ENCODE data around the gene ORM2. TPM values are rescaled to one million over a fixed set of nuclear protein-coding genes. Genes with fewer than 3 reads are reported as not detected.

The ORM2 gene
- total and polyA plus RNA-seq, 9 of the 15 experiments (the other 6 are each of a cell fraction or from before 2014, with no cell fraction given), result 0.98 TPM; not detected in 8

DNA sequence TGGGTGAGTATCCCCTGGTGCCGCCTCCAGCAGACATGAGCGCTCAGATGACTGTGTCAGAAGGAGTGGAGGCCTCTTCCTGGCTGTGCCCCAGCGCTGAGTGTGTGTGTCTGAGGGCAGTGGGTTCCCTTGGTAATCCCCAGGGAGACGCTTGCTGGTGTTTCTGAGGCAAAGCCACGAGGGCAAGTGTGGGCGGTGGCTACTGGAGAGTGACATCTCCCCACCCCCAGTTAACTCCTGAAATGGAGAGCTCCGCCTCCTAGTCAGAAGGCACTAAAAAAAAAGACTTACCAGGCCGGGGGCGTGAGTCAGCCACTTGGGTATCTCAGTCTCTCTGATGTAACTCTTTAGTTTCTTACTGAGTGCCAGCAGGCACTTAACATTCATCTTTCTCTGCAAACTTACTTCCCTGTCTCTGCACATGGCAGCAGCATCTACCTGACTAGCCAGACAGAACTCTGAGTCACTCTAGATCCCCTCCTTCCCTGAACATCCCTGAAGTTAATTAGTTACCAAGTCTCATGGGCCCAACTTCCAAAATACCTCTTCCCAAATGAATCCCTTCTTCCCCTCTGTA, 19.3 kb downstream of the ORM2 start (continued):
- TF ChIP-seq, protein P1, sequence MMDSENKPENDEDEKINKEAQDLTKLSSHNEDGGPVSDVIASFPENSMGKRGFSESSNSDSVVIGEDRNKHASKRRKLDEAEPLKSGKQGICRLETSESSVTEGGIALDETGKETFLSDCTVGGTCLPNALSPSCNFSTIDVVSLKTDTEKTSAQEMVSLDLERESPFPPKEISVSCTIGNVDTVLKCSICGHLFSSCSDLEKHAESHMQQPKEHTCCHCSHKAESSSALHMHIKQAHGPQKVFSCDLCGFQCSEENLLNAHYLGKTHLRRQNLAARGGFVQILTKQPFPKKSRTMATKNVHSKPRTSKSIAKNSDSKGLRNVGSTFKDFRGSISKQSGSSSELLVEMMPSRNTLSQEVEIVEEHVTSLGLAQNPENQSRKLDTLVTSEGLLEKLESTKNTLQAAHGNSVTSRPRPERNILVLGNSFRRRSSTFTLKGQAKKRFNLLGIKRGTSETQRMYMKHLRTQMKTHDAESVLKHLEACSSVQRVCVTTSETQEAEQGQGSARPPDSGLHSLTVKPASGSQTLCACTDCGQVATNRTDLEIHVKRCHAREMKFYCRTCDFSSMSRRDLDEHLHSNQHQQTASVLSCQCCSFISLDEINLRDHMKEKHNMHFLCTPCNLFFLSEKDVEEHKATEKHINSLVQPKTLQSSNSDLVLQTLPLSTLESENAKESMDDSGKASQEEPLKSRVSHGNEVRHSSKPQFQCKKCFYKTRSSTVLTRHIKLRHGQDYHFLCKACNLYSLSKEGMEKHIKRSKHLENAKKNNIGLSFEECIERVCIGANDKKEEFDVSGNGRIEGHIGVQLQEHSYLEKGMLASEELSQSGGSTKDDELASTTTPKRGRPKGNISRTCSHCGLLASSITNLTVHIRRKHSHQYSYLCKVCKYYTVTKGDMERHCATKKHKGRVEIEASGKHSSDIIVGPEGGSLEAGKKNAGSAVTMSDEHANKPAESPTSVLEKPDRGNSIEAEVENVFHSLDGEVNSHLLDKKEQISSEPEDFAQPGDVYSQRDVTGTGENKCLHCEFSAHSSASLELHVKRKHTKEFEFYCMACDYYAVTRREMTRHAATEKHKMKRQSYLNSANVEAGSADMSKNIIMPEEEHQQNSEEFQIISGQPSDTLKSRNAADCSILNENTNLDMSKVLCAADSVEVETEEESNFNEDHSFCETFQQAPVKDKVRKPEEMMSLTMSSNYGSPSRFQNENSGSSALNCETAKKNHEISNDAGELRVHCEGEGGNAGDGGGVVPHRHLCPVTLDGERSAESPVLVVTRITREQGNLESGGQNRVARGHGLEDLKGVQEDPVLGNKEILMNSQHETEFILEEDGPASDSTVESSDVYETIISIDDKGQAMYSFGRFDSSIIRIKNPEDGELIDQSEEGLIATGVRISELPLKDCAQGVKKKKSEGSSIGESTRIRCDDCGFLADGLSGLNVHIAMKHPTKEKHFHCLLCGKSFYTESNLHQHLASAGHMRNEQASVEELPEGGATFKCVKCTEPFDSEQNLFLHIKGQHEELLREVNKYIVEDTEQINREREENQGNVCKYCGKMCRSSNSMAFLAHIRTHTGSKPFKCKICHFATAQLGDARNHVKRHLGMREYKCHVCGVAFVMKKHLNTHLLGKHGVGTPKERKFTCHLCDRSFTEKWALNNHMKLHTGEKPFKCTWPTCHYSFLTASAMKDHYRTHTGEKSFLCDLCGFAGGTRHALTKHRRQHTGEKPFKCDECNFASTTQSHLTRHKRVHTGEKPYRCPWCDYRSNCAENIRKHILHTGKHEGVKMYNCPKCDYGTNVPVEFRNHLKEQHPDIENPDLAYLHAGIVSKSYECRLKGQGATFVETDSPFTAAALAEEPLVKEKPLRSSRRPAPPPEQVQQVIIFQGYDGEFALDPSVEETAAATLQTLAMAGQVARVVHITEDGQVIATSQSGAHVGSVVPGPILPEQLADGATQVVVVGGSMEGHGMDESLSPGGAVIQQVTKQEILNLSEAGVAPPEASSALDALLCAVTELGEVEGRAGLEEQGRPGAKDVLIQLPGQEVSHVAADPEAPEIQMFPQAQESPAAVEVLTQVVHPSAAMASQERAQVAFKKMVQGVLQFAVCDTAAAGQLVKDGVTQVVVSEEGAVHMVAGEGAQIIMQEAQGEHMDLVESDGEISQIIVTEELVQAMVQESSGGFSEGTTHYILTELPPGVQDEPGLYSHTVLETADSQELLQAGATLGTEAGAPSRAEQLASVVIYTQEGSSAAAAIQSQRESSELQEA (IDR thresholded peaks at IDR 0.05; ENCODE audit: low read depth), result no peak
- TF ChIP-seq RFX1 (IDR thresholded peaks at IDR 0.05), result peak; percentile 83
- TF ChIP-seq FOXA1 (IDR thresholded peaks at IDR 0.05; ENCODE audit: borderline replicate concordance), result no peak
- TF ChIP-seq CBX3 (IDR thresholded peaks at IDR 0.05; ENCODE audit: borderline replicate concordance in 1 of 2, low read length in 2 of 2), result no peak
- TF ChIP-seq FOSL1 (tag; conservative IDR thresholded peaks at IDR 0.05), result peak; percentile 67
- TF ChIP-seq, protein P2, sequence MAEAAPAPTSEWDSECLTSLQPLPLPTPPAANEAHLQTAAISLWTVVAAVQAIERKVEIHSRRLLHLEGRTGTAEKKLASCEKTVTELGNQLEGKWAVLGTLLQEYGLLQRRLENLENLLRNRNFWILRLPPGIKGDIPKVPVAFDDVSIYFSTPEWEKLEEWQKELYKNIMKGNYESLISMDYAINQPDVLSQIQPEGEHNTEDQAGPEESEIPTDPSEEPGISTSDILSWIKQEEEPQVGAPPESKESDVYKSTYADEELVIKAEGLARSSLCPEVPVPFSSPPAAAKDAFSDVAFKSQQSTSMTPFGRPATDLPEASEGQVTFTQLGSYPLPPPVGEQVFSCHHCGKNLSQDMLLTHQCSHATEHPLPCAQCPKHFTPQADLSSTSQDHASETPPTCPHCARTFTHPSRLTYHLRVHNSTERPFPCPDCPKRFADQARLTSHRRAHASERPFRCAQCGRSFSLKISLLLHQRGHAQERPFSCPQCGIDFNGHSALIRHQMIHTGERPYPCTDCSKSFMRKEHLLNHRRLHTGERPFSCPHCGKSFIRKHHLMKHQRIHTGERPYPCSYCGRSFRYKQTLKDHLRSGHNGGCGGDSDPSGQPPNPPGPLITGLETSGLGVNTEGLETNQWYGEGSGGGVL (CRISPR knock-in tag; IDR thresholded peaks at IDR 0.05), result no peak
- no peak for TF ChIP-seq ZNF444 (CRISPR knock-in tag; IDR thresholded peaks at IDR 0.05)
- TF ChIP-seq, protein P3, sequence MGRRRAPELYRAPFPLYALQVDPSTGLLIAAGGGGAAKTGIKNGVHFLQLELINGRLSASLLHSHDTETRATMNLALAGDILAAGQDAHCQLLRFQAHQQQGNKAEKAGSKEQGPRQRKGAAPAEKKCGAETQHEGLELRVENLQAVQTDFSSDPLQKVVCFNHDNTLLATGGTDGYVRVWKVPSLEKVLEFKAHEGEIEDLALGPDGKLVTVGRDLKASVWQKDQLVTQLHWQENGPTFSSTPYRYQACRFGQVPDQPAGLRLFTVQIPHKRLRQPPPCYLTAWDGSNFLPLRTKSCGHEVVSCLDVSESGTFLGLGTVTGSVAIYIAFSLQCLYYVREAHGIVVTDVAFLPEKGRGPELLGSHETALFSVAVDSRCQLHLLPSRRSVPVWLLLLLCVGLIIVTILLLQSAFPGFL (CRISPR knock-in tag; IDR thresholded peaks at IDR 0.05), result no peak
- no peak for TF ChIP-seq ZBTB17 (CRISPR knock-in tag; IDR thresholded peaks at IDR 0.05)
- no peak for TF ChIP-seq ESRRA (IDR thresholded peaks at IDR 0.05; ENCODE audit: borderline replicate concordance, low read depth)
- TF ChIP-seq PHF8 (IDR thresholded peaks at IDR 0.05; ENCODE audit: borderline replicate concordance, low read length), result no peak; the same call in 1 of the 2 replicates
- TF ChIP-seq, protein P4, sequence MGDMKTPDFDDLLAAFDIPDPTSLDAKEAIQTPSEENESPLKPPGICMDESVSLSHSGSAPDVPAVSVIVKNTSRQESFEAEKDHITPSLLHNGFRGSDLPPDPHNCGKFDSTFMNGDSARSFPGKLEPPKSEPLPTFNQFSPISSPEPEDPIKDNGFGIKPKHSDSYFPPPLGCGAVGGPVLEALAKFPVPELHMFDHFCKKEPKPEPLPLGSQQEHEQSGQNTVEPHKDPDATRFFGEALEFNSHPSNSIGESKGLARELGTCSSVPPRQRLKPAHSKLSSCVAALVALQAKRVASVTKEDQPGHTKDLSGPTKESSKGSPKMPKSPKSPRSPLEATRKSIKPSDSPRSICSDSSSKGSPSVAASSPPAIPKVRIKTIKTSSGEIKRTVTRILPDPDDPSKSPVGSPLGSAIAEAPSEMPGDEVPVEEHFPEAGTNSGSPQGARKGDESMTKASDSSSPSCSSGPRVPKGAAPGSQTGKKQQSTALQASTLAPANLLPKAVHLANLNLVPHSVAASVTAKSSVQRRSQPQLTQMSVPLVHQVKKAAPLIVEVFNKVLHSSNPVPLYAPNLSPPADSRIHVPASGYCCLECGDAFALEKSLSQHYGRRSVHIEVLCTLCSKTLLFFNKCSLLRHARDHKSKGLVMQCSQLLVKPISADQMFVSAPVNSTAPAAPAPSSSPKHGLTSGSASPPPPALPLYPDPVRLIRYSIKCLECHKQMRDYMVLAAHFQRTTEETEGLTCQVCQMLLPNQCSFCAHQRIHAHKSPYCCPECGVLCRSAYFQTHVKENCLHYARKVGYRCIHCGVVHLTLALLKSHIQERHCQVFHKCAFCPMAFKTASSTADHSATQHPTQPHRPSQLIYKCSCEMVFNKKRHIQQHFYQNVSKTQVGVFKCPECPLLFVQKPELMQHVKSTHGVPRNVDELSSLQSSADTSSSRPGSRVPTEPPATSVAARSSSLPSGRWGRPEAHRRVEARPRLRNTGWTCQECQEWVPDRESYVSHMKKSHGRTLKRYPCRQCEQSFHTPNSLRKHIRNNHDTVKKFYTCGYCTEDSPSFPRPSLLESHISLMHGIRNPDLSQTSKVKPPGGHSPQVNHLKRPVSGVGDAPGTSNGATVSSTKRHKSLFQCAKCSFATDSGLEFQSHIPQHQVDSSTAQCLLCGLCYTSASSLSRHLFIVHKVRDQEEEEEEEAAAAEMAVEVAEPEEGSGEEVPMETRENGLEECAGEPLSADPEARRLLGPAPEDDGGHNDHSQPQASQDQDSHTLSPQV (IDR thresholded peaks at IDR 0.05), result peak; percentile 51; the same call in 1 of the 2 replicates

Measured in K562 (cell line).